Trophoblast cell (in vitro differentiated cells and primary cell): Measurements from ENCODE around the gene ADAMTS3.
A peak's percentile ranks its signal among the peaks of the same experiment; 100 is the strongest.

Source experiments
- DNase-seq, 2 donors: peaks; one replicate each; pipeline ENCODE4 v3.0.0-alpha.2; 2016
- H2AFZ ChIP-seq: 2 replicates; pipeline ENCODE4 v1.6.1; 2013; ENCODE audit warnings: low read length, moderate library complexity, mild to moderate bottlenecking; ENCODE audit not compliant: insufficient read depth, poor library complexity
- H2AK5ac ChIP-seq: 2 replicates; pipeline ENCODE4 v1.6.1; 2013; ENCODE audit warnings: mild to moderate bottlenecking, low read length
- H2BK120ac ChIP-seq: 2 replicates; pipeline ENCODE4 v1.6.1; 2013; ENCODE audit warnings: low read length, mild to moderate bottlenecking, moderate library complexity; ENCODE audit not compliant: insufficient read depth, poor library complexity
- H2BK12ac ChIP-seq: 2 replicates; pipeline ENCODE4 v1.6.1; 2013; ENCODE audit warnings: mild to moderate bottlenecking, low read length, moderate library complexity
- H2BK5ac ChIP-seq: 2 replicates; pipeline ENCODE4 v1.6.1; 2013; ENCODE audit warnings: low read length, low read depth, moderate library complexity, mild to moderate bottlenecking; ENCODE audit not compliant: poor library complexity
- H3K14ac ChIP-seq: 2 replicates; pipeline ENCODE4 v1.6.1; 2013; ENCODE audit warnings: mild to moderate bottlenecking, low read length
- H3K18ac ChIP-seq: 2 replicates; pipeline ENCODE4 v1.6.1; 2013; ENCODE audit warnings: mild to moderate bottlenecking, low read length
- H3K23ac ChIP-seq: 2 replicates; pipeline ENCODE4 v1.6.1; 2013; ENCODE audit warnings: low read length
- H3K27ac ChIP-seq: 2 replicates; pipeline ENCODE4 v1.5.1; 2013; ENCODE audit warnings: low read depth, mild to moderate bottlenecking, inconsistent platforms, low read length, moderate library complexity
- H3K27me3 ChIP-seq: 2 replicates; pipeline ENCODE4 v1.6.1; 2013; ENCODE audit warnings: inconsistent platforms, mild to moderate bottlenecking, low read length, moderate library complexity; ENCODE audit not compliant: insufficient read depth
- H3K36me3 ChIP-seq, 2 experiments: 1 replicate in 1 of 2; 2 replicates in 1 of 2; pipeline ENCODE4 v1.6.1; 2013; ENCODE audit warnings: low read length in 2 of 2, mild to moderate bottlenecking in 2 of 2, moderate library complexity in 1 of 2; ENCODE audit not compliant: insufficient read depth in 2 of 2, control insufficient read depth in 1 of 2
- H3K4ac ChIP-seq: 2 replicates; pipeline ENCODE4 v1.6.1; 2013; ENCODE audit warnings: low read depth, mild to moderate bottlenecking, low read length, moderate library complexity
- H3K4me1 ChIP-seq, 2 experiments: 1 replicate in 1 of 2; 2 replicates in 1 of 2; pipeline ENCODE4 v1.6.1; 2013; ENCODE audit warnings: low read length in 2 of 2, mild to moderate bottlenecking in 2 of 2, moderate library complexity in 1 of 2; ENCODE audit not compliant: insufficient read depth in 2 of 2, control insufficient read depth in 1 of 2
- H3K4me2 ChIP-seq: 2 replicates; pipeline ENCODE4 v1.6.1; 2013; ENCODE audit warnings: inconsistent platforms, mild to moderate bottlenecking, low read length, moderate library complexity
- H3K4me3 ChIP-seq: 2 replicates; pipeline ENCODE4 v1.5.1; 2013; ENCODE audit warnings: mild to moderate bottlenecking, low read depth, low read length, inconsistent platforms
- H3K79me1 ChIP-seq: one replicate; pipeline ENCODE4 v1.6.1; 2013; ENCODE audit warnings: low read length
- H3K79me2 ChIP-seq: 2 replicates; pipeline ENCODE4 v1.6.1; 2013; ENCODE audit warnings: low read length, mild to moderate bottlenecking; ENCODE audit not compliant: control insufficient read depth, insufficient read depth, poor library complexity
- H3K9ac ChIP-seq: 2 replicates; pipeline ENCODE4 v1.6.1; 2013; ENCODE audit warnings: mild to moderate bottlenecking, low read length
- H3K9me3 ChIP-seq: 2 replicates; pipeline ENCODE4 v1.6.1; 2013; ENCODE audit warnings: low read depth, mild to moderate bottlenecking, control low read depth, inconsistent platforms, low read length; ENCODE audit not compliant: insufficient read depth
- H4K12ac ChIP-seq: 2 replicates; pipeline ENCODE4 v1.6.1; 2013; ENCODE audit warnings: low read depth, mild to moderate bottlenecking, low read length, moderate library complexity
- H4K8ac ChIP-seq: 2 replicates; pipeline ENCODE4 v1.6.1; 2013; ENCODE audit warnings: low read depth, mild to moderate bottlenecking, low read length, moderate library complexity
- H4K91ac ChIP-seq: one replicate; pipeline ENCODE4 v1.6.1; 2013; ENCODE audit warnings: low read depth, mild to moderate bottlenecking, low read length, moderate library complexity
- WGBS: extraction: QIAGEN DNeasy Blood & Tissue Kit; methylation state at CpG from one replicate; pipeline ENCODE4 v1.1.7; 2013; ENCODE audit warnings: missing lambda C conversion rate; ENCODE audit not compliant: insufficient read length, insufficient coverage; ENCODE audit errors: extremely low coverage; 5-methylcytosine and 5-hydroxymethylcytosine counted together

The ADAMTS3 gene

DNA sequence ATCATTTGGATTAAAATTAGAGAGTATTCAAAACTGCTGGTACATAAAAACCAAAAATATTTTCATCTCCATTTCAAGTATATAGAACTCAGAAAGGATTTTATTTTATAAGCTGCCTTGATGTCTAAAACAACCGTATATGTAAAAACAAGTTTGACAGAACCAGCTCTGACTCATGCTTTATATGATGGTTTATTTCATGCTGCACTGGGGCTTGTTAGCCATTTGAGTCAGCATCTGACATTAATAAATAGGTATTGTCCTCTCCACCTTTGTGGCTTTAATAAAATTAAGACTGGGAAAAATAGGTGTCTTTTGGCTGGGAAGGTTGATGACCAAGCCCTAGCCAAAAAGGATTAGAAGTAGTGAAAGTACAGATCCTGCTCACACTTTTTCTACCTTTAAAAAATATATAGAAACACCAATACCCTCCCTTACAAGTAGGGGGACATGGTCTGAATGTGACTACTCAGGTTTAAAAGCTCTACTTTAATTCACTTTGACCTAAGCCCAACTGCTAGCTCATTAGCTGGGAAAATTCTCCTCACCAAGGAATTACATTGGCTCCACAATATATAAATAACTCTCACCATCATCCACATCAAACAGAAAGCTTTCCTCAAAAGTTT lies 228.1 kb downstream of the ADAMTS3 start:
- Histone ChIP-seq H3K4ac (no peak overlapping the region), H2AK5ac (no peak overlapping the region), H2BK12ac (no peak overlapping the region), H3K27me3 (no peaks in the 10 kb centered on the region), H3K18ac (no peak overlapping the region), H3K27ac (no peak overlapping the region), H3K4me1 (no peaks in the 10 kb centered on the region), H3K9ac (no peak overlapping the region), H4K12ac (no peak overlapping the region), H3K4me3 (no peak overlapping the region), H4K91ac (no peak overlapping the region), H3K9me3 (no peaks in the 10 kb centered on the region), H2BK5ac (no peak overlapping the region), H4K8ac (no peak overlapping the region), H3K14ac (no peak overlapping the region), H3K23ac (no peak overlapping the region), H3K4me2 (no peak overlapping the region), H2BK120ac (no peak overlapping the region), H3K79me2 (no peaks in the 10 kb centered on the region), H3K79me1 (no peaks in the 10 kb centered on the region), H3K36me3 (no peaks in the 10 kb centered on the region), H2AFZ (no peak overlapping the region)
- DNase-seq = no peak
- no CpG with 5 or more reads among the region's 1 CpG for WGBS

- Histone ChIP-seq H2BK12ac (no peak overlapping the region), H3K4me1 (no peaks in the 10 kb centered on the region), H4K91ac (no peak overlapping the region), H3K9me3 (no peaks in the 10 kb centered on the region), H2AK5ac (no peak overlapping the region), H3K23ac (no peak overlapping the region), H3K4me3 (no peak overlapping the region), H3K27me3 (no peaks in the 10 kb centered on the region), H2AFZ (no peak overlapping the region), H2BK120ac (no peak overlapping the region), H3K14ac (no peak overlapping the region), H3K4ac (no peak overlapping the region), H3K79me2 (no peaks in the 10 kb centered on the region), H3K27ac (no peak overlapping the region), H3K36me3 (no peaks in the 10 kb centered on the region), H3K4me2 (no peak overlapping the region), H4K12ac (no peak overlapping the region), H3K18ac (no peak overlapping the region), H4K8ac (no peak overlapping the region), H3K79me1 (no peaks in the 10 kb centered on the region), H3K9ac (no peak overlapping the region), H2BK5ac (no peak overlapping the region)
- WGBS = no CpG with 5 or more reads among the region's 1 CpG
- DNase-seq = no peak
Observed at GRCh38 chr4:72338060-72338459, 231.0 kb downstream of the ADAMTS3 start.

DNA sequence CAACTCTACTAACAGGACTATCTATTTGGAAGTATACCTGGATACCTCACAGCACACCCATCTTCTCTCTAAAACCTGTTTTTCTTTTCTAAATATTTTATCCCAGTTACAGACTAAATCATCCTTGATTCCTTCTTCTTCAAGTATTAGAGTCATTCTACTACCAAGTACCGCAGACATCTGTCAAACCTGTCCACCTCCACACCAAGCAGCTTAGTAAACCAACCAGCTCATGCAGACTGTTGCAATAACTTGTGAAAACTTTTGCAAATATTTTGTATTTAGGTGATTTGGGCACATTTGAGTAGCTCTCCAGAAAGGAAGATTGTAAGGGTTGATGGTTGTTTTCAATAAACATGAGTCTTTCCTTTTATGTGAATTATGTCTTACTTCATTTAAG lies 238.6 kb downstream of the ADAMTS3 start:
- H3K14ac ChIP-seq = no peak overlapping the region
- H2BK5ac ChIP-seq = no peak overlapping the region
- H2BK12ac ChIP-seq = no peak overlapping the region
- no CpG with 5 or more reads among the region's 1 CpG for WGBS
- no peaks in the 10 kb centered on the region for H3K9me3 ChIP-seq
- no peak overlapping the region for H2BK120ac ChIP-seq
- no peak overlapping the region for H3K23ac ChIP-seq
- no peaks in the 10 kb centered on the region for H3K36me3 ChIP-seq
- H3K27me3 ChIP-seq = no peaks in the 10 kb centered on the region
- no peak overlapping the region for H3K4me2 ChIP-seq
- no peak overlapping the region for H4K12ac ChIP-seq
- H3K27ac ChIP-seq = no peak overlapping the region
- no peak overlapping the region for H3K18ac ChIP-seq
- no peak for DNase-seq
- no peak overlapping the region for H3K9ac ChIP-seq
- H2AFZ ChIP-seq = no peak overlapping the region
- H4K8ac ChIP-seq = no peak overlapping the region
- H3K4ac ChIP-seq = no peak overlapping the region
- H3K4me3 ChIP-seq = no peak overlapping the region
- H2AK5ac ChIP-seq = no peak overlapping the region
- H4K91ac ChIP-seq = no peak overlapping the region
- no peaks in the 10 kb centered on the region for H3K79me1 ChIP-seq
- no peaks in the 10 kb centered on the region for H3K4me1 ChIP-seq
- no peaks in the 10 kb centered on the region for H3K79me2 ChIP-seq

DNA sequence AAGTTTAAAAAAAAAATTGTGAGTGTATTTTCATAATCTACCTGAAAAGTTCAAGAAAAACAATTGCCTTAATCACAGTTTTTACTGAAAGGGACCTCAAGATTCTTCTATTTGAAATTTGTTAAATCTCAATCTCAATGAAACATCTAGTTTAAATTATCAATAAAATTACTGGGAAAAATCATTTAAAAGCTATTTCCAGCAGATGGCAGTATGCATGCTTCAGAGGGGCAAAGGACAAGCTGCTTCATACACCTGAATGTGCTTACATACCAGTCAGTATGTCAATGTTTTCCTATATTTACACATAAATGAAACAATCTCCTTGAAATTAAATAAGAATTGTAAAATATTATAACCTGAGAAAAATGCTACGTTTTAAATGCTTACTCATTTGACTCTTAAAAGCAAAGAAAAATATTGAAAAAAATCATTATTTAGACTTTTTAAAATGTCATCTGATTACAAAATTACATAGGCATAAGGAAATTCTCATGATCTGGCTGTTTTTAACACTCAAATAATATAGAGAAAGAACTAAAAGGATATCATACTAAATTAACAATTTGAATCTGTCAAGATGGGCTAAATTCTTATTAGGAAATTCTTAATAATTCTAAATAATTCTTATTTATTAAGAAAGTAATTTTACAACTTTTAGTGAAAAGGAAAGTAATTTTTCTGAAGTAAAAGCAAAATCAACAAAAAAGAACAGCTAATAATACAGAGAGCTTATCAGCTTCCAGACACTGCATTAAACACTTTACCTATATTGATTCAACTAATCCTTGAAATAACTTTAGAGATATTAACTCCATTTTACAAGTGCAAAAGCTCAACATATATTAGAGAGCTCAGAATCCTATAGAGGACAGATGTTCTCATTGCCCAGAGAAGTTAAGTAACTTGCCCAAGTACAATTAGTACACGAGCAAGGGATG lies 242.1 kb downstream of the ADAMTS3 start:
- Histone ChIP-seq H4K12ac (no peak overlapping the region), H3K79me2 (no peaks in the 10 kb centered on the region), H3K9ac (no peak overlapping the region), H3K4me3 (no peak overlapping the region), H3K9me3 (no peaks in the 10 kb centered on the region), H3K23ac (no peak overlapping the region), H3K18ac (no peak overlapping the region), H3K14ac (no peak overlapping the region), H2AFZ (no peak overlapping the region), H3K27me3 (no peaks in the 10 kb centered on the region), H3K4ac (no peak overlapping the region), H3K36me3 (no peaks in the 10 kb centered on the region), H3K27ac (no peak overlapping the region), H3K4me1 (no peaks in the 10 kb centered on the region), H4K8ac (no peak overlapping the region), H2BK5ac (no peak overlapping the region), H2BK120ac (no peak overlapping the region), H2BK12ac (no peak overlapping the region), H3K79me1 (no peaks in the 10 kb centered on the region), H3K4me2 (no peak overlapping the region), H2AK5ac (no peak overlapping the region), H4K91ac (no peak overlapping the region)
- no CpG with 5 or more reads among the region's 2 CpGs for WGBS
- DNase-seq = peak in 1 of 2 donors; percentile 71
